ENCODE results near the gene TMSB4X. TPM values are rescaled to one million over a fixed set of nuclear protein-coding genes. Genes with fewer than 3 reads are reported as not detected.

Gene TMSB4X
- polyA plus RNA-seq, 3 donors, result 15,641 to 31,074 (median 27,127) TPM

DNA sequence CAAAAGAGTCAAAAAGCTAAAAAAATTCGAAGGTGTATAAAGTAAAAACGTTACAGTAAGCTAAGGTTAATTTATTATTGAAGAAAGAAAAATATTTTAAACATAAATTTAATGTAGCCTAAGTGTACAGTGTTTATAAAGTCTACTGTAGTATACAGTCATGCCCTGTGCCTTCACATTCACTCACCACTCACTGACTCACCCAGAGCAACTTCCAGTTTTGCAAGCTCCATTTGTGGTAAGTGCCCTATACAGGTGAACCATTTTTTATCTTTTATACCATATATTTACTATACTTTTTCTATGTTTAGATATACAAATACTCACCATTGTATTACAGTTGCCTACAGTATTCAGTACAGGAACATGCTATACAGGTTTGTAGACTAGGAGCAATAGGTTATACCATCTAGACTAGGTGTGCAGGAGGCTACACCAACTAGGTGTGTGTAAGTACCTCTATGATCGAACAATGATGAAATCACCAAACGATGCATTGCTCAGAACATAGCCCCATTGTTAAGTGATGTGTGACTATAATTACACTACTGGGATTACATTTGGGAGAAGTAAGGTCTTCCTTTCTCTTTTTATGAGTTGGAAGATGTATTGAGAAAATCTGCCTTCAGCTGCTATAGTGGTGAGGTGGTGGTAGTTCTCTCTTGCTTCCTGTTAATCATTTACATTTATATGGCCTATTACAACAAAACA lies 27.2 kb downstream of the TMSB4X start:
- no CpG with 5 or more reads among the region's 4 CpGs for WGBS (ENCODE audit: insufficient coverage)
- Mint-ChIP-seq H3K27me3 (ENCODE audit: low read depth in 3 of 3) (peaks cover 0 to 26% (median 0%) of the 10 kb centered on the region in 3 donors), H3K4me1 (peaks cover 69% of the 10 kb centered on the region), H3K36me3 (no peaks in the 10 kb centered on the region), H3K4me3 (no peak overlapping the region), H3K27ac (peak overlapping the region in 5 of 7 donors; percentile 31 to 95 (median 87)), H3K9me3 (peaks cover 0 to 3% (median 0%) of the 10 kb centered on the region in 7 donors)
- no peaks in the 10 kb centered on the region for H3K79me2 ChIP-seq (ENCODE audit: insufficient read depth, low read length)
- no peaks in the 10 kb centered on the region for H3K9me3 ChIP-seq (replicated peaks in 1 of 2; ENCODE audit: control insufficient read depth in 1 of 2, insufficient read depth in 1 of 2, low read length in 2 of 2)
- intact Hi-C loops (cut with micrococcal nuclease), result loop anchor here (10.0 kb wide), 2 partner anchors 47 to 83 kb away; no protein-coding TSS in a partner anchor
- peak in 2 of 3 donors; percentile 59 to 70 for DNase-seq
- TF ChIP-seq, protein P1, sequence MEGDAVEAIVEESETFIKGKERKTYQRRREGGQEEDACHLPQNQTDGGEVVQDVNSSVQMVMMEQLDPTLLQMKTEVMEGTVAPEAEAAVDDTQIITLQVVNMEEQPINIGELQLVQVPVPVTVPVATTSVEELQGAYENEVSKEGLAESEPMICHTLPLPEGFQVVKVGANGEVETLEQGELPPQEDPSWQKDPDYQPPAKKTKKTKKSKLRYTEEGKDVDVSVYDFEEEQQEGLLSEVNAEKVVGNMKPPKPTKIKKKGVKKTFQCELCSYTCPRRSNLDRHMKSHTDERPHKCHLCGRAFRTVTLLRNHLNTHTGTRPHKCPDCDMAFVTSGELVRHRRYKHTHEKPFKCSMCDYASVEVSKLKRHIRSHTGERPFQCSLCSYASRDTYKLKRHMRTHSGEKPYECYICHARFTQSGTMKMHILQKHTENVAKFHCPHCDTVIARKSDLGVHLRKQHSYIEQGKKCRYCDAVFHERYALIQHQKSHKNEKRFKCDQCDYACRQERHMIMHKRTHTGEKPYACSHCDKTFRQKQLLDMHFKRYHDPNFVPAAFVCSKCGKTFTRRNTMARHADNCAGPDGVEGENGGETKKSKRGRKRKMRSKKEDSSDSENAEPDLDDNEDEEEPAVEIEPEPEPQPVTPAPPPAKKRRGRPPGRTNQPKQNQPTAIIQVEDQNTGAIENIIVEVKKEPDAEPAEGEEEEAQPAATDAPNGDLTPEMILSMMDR (IDR thresholded peaks at IDR 0.05), result no peak
- H2AFZ ChIP-seq (ENCODE audit: insufficient read depth, low read depth, low read length, poor library complexity, severe bottlenecking), result no peak overlapping the region
- H3K27ac ChIP-seq (ENCODE audit: low read depth in 1 of 2, low read length in 2 of 2), result peak overlapping the region in 1 of 2 donors; percentile 78
- no peak overlapping the region for H3K4me3 ChIP-seq (replicated peaks in 1 of 3; ENCODE audit: low read depth in 2 of 3, low read length in 3 of 3)
- no peak overlapping the region for H3K9ac ChIP-seq (ENCODE audit: insufficient read depth, low read length, poor library complexity, severe bottlenecking)
- H3K4me2 ChIP-seq (replicated peaks; ENCODE audit: extremely low read depth, low read length, poor library complexity, severe bottlenecking), result no peak overlapping the region
- peaks cover 83 to 88% of the 10 kb centered on the region in 2 donors for H3K4me1 ChIP-seq (ENCODE audit: control insufficient read depth in 1 of 2, insufficient read depth in 2 of 2, low read length in 2 of 2)
- no peaks in the 10 kb centered on the region for H4K20me1 ChIP-seq (ENCODE audit: insufficient read depth, low read length)
- H3K27me3 ChIP-seq (ENCODE audit: control insufficient read depth in 2 of 2, insufficient read depth in 2 of 2, low read length in 2 of 2), result peaks cover 0 to 19% of the 10 kb centered on the region in 2 donors
- no peaks in the 10 kb centered on the region for H3K36me3 ChIP-seq (replicated peaks in 1 of 2; ENCODE audit: control insufficient read depth in 1 of 2, insufficient read depth in 2 of 2, low read length in 2 of 2)

GRCh38 chrX:13005661-13006473 lies 31.0 kb downstream of the TMSB4X start:
- peak; percentile 77 to 88 (median 79) for DNase-seq
- Histone ChIP-seq H3K79me2 (ENCODE audit: insufficient read depth, low read length) (no peaks in the 10 kb centered on the region), H2AFZ (ENCODE audit: insufficient read depth, low read depth, low read length, poor library complexity, severe bottlenecking) (no peak overlapping the region), H3K4me1 (ENCODE audit: control insufficient read depth in 1 of 2, insufficient read depth in 2 of 2, low read length in 2 of 2) (peaks cover 79 to 83% of the 10 kb centered on the region in 2 donors), H3K27me3 (ENCODE audit: control insufficient read depth in 2 of 2, insufficient read depth in 2 of 2, low read length in 2 of 2) (peaks cover 0 to 13% of the 10 kb centered on the region in 2 donors), H4K20me1 (ENCODE audit: insufficient read depth, low read length) (no peaks in the 10 kb centered on the region), H3K36me3 (replicated peaks in 1 of 2; ENCODE audit: control insufficient read depth in 1 of 2, insufficient read depth in 2 of 2, low read length in 2 of 2) (no peaks in the 10 kb centered on the region), H3K4me2 (replicated peaks; ENCODE audit: extremely low read depth, low read length, poor library complexity, severe bottlenecking) (peak overlapping the region; percentile 52), H3K4me3 (replicated peaks in 1 of 3; ENCODE audit: low read depth in 2 of 3, low read length in 3 of 3) (peak overlapping the region in 1 of 3 experiments; percentile 46), H3K27ac (ENCODE audit: low read depth in 1 of 2, low read length in 2 of 2) (peak overlapping the region; percentile 81 to 94), H3K9me3 (replicated peaks in 1 of 2; ENCODE audit: control insufficient read depth in 1 of 2, insufficient read depth in 1 of 2, low read length in 2 of 2) (no peaks in the 10 kb centered on the region), H3K9ac (ENCODE audit: insufficient read depth, low read length, poor library complexity, severe bottlenecking) (peak overlapping the region; percentile 67)
- Mint-ChIP-seq H3K9me3 (peaks cover 0 to 5% (median 0%) of the 10 kb centered on the region in 7 donors), H3K36me3 (no peaks in the 10 kb centered on the region), H3K27ac (peak overlapping the region; percentile 94 to 99 (median 96)), H3K4me3 (peak overlapping the region; percentile 54 to 83), H3K4me1 (peaks cover 77% of the 10 kb centered on the region), H3K27me3 (ENCODE audit: low read depth in 3 of 3) (peaks cover 0 to 28% (median 0%) of the 10 kb centered on the region in 3 donors)
- intact Hi-C loops (cut with micrococcal nuclease), result loop anchor here (5.0 to 10.0 kb wide), 4 partner anchors 34 to 79 kb away; no protein-coding TSS in a partner anchor
- WGBS (ENCODE audit: insufficient coverage), result no CpG with 5 or more reads among the region's 9 CpGs
- TF ChIP-seq, protein P1 (IDR thresholded peaks at IDR 0.05), result no peak
